HG03457 (cell line): ENCODE data around the gene MYO1A.

Source experiments
- ATAC-seq: cut with Tn5 transposase; IDR thresholded peaks from one replicate; pipeline ENCODE4 v1.9.1; 2021; ENCODE audit warnings: moderate number of reproducible peaks; ENCODE audit not compliant: unreplicated experiment

Gene MYO1A

DNA sequence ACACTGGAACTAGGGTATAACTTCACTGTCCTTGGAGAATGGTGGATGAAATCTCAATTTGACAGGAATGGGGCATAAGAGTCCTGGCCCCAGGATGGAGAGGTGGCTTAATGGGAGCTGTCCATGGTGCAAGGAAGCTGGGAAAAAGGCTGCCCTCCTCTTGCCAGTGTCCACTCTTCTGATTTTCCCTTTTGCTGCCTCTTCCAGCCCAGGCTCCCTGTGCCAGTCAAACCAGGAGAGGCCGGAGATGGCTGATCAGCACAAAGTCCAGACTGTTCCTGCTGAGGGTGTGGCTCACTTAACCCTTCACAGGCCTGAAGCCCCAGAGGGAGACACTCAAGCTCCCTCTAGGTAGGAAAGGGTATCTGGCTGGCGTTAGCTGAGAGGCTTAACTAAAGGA is at the start of gene MYO1A:
Gene MYO1A (minus strand): TSS at position 240 of the 400 bp plus-strand sequence. CDS start 1,806 bp downstream, outside the sequence.
- ATAC-seq: no peak

- ATAC-seq: no peak
Measured at GRCh38 chr12:57099047-57099714, 49.3 kb upstream of the MYO1A start.

- ATAC-seq: no peak
Measured at GRCh38 chr12:57098546-57098945, 48.6 kb upstream of the MYO1A start.

GRCh38 chr12:57097554-57097835 is 47.6 kb upstream of the MYO1A start:
- no peak for ATAC-seq

GRCh38 chr12:57096748-57097553 is 47.0 kb upstream of the MYO1A start:
- ATAC-seq: no peak

GRCh38 chr12:57096099-57096572 is 46.2 kb upstream of the MYO1A start:
- ATAC-seq: no peak

DNA sequence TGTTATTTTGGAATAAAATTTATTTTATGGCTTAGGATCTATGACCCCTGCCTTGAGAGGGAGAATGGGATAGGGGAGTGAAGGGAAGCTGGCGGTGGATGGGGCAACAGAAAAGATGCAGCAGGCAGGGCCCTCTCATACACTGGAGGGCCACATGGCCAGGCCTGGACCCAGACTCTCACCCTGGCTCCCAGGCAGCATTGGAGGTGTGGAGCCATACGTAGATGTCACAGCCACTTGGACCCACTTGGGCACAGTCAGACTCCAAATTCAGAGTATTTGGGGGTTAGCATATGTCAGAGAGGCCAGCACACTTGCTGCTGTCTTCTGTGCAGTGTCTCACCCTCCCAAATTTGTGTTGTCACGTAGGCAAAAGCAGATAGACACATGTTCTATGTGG is 45.5 kb upstream of the MYO1A start:
- ATAC-seq: no peak

- no peak for ATAC-seq
Measured at GRCh38 chr12:57094208-57095160, 44.6 kb upstream of the MYO1A start.

GRCh38 chr12:57093415-57094207 is 43.7 kb upstream of the MYO1A start:
- no peak for ATAC-seq

DNA sequence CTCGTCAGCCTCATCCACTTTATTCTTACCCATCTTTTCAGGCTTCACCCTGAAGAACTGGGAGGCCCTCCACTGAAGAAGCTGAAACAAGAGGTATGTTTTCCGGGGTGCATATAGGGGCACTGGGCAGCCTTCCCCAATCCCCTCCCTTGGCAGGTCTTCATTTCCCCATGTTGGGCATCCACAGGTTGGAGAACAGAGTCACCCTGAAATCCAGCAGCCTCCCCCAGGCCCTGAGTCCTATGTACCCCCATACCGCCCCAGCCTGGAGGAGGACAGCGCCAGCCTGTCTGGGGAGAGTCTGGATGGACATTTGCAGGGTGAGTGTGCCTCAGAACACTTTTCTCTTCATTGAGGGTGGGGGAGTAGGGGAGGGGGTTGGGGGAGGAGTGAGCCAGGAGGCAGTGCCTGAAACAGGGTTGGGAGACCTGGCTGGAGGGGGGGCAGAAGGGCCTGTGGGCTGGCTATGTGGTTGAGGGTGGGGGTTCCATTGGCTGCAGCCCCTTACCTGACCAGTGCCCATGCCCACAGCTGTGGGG is 43.0 kb upstream of the MYO1A start:
- no peak for ATAC-seq

GRCh38 chr12:57092529-57092862 is 42.6 kb upstream of the MYO1A start:
- no peak for ATAC-seq

- ATAC-seq: no peak
Measured at GRCh38 chr12:57091638-57092528, 42.0 kb upstream of the MYO1A start.

GRCh38 chr12:57090924-57091637 is 41.2 kb upstream of the MYO1A start:
- no peak for ATAC-seq

DNA sequence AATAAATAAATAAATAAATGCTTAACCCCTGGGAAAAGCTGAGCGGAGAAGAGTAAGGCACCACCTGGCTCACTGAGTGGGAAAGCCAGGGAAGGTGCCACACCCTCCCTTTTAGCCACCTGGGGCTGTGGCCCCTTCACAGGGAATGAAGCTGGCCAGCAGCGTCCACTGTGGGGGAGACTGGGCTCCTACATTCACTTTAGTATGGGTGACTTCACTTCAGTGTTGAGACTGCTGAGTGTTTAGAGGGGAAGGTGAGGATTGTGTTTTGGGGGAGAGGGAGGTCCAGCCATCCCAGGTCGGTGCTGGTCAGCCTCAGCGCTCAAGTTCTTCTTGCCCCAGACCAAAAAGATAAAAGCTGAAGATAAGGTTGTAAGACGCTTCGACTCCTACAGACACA is 40.6 kb upstream of the MYO1A start:
- ATAC-seq: no peak

DNA sequence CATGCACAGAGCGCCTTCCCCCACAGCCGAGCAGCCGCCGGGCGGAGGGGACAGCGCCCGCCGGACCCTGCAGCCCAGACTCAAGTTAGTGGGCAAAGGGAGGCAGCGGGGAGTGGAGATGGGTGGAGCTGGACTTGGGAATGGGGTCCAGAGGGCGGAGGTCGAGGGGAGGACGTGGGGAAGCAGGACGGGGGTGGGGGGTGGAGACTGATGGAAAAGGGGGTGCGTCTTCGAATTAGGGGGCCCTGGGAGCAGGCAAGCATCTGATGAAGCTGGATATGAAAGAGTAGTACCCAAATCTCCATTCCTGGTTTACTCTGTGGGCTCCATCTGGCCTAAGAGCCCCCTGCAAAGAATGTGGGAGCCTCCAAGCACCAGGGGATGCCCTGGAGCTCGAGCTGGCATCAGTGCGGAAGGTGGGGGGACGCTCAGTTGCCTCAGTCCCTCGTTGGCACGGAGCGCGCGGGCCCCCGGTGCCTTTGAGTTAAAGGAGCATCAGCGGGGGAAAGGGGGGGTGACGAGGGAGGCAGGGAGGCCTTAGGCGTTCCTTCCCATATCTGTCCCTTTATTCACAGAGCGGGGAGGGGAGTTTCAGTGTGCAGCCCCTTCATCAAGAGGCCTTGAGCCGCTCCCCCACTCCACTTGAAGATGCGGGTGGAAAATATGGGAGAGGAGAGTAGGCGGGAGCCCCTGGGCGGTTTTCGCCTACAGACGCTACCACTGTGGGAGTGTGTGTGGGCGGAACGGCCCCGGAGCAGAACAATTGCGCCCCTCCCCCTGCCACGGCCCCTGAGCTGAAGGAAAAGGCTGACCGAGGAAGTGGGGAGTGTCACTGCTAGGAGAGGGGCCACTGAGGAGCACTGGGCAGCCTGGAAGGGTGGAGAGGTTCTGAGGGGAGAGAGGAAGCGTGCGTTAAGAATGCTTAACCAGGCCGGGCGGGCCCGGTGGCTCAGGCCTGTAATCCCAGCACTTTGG is 39.6 kb upstream of the MYO1A start:
- no peak for ATAC-seq

DNA sequence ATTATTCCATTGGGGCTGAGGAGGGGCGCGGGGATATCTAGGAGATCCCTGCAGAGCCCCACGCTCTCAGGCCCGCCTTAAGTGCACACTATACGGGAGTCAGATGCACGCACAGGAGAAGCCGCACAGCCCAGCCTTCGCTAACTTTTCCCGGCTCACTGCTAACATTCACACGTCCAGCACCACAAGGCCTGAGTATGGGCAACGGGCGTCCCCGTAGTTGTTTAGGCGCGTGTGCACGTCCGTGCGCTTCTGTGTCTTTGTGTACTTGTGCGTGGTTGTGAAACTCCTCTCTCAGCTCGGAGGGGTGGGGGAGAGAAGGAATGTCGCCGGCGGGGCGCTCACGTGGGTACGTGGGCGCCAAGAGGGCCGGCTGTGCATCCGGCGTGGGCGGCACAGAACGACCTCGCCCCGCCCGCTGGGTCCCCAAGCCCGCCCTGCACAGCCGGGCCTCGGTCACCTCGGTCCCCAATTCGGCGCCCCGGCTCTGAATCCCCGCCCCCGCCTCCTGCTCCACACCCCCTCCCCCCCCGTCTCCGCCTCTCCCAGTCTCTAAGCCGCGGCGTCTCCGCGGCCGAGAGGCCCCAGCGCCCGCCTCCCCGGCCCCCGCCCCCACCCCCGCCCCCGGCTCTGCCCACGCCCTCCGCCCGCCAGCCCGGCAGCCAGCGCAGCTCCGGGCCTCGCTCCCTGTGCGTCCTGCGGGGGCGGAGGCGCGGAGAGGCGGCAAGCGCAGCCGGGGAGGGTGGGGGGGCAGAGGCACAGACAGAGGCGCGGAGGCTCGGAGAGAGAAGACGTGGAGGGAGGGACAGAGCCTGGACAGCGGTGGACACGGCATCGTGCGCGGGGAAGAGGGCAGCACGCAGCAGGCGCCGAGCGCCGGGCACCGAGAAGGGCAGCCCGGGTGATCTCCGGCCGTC is 38.7 kb upstream of the MYO1A start, which contains the start of gene NAB2:
Gene NAB2 (plus strand): TSS at position 761 of the 917 bp plus-strand sequence. CDS start 158 bp downstream, outside the sequence.
- ATAC-seq: peak; percentile 41
